SK-N-SH (cell line): ENCODE results near the gene PIGL. TPM values are rescaled to one million over a fixed set of nuclear protein-coding genes. Genes with fewer than 3 reads are reported as not detected.
"Not testable (repeated sequence)": the region's sequence is repeated elsewhere in the genome, so short reads cannot be mapped to it uniquely, and the experiment has no call there.

Source experiments
- CTCF ChIA-PET: fragments of 300-600, 350-600 bp; formaldehyde crosslinking; extraction: SDS; loops from one replicate; lab custom pipeline; 2021; lab: Yijun Ruan, JAX
- POLR2A ChIA-PET: fragments of 350-600 bp; sonication (Branson Sonifier 250); formaldehyde crosslinking; extraction: SDS; loops from one replicate; lab custom pipeline; 2020; ENCODE audit warnings: antibody characterized with exemption, inconsistent platforms; lab: Yijun Ruan, JAX
- DNase-seq: peaks from one replicate; pipeline ENCODE4 v3.0.0; 2012
- H2AFZ ChIP-seq: fragments of 200-600 bp; sonication (generic); 2 replicates; pipeline ENCODE4 v1.8.1; 2016; ENCODE audit warnings: antibody characterized with exemption, mild to moderate bottlenecking, low read depth
- H3F3A ChIP-seq: fragments of 200-600 bp; sonication (generic); replicated peaks from 2 replicates; pipeline ENCODE3; 2016; ENCODE audit warnings: antibody characterized with exemption, mild to moderate bottlenecking; ENCODE audit not compliant: insufficient read depth
- H3K27ac ChIP-seq, 2 experiments: fragments of 200-500 bp in 1 of 2; fragments of 200-600 bp in 1 of 2; sonication (Bioruptor generic) in 1 of 2; sonication (generic), shearing (Covaris generic) in 1 of 2; 2 replicates each; pipeline versions ENCODE4 v1.5.1 to v1.6.1; 2014 to 2016; ENCODE audit warnings: low read depth in 2 of 2, inconsistent platforms in 1 of 2, low read length in 1 of 2, mild to moderate bottlenecking in 1 of 2, mixed read lengths in 1 of 2
- H3K27me3 ChIP-seq: fragments of 200-600 bp; sonication (generic), shearing (Covaris generic); 2 replicates; pipeline ENCODE4 v1.6.1; 2016; ENCODE audit warnings: mixed run types; ENCODE audit not compliant: insufficient read depth
- H3K36me3 ChIP-seq, 2 experiments: fragments of 200-500 bp in 1 of 2; fragments of 200-600 bp in 1 of 2; sonication (Bioruptor generic) in 1 of 2; sonication (generic) in 1 of 2; replicated peaks in 1 of 2; 2 replicates each; pipeline versions ENCODE3 to v1.5.1; 2014 to 2016; ENCODE audit warnings: low read length in 1 of 2, mild to moderate bottlenecking in 1 of 2; ENCODE audit not compliant: insufficient read depth in 2 of 2, control insufficient read depth in 1 of 2
- H3K4me1 ChIP-seq, 2 experiments: fragments of 200-500 bp in 1 of 2; fragments of 200-600 bp in 1 of 2; sonication (Bioruptor generic) in 1 of 2; sonication (generic), shearing (Covaris generic) in 1 of 2; 2 replicates each; pipeline versions ENCODE4 v1.5.1 to v1.6.1; 2014 to 2016; ENCODE audit warnings: low read depth in 1 of 2, low read length in 1 of 2, mixed run types in 1 of 2; ENCODE audit not compliant: insufficient read depth in 2 of 2, control insufficient read depth in 1 of 2
- H3K4me2 ChIP-seq: fragments of 200-600 bp; sonication (generic), shearing (Covaris generic); 2 replicates; pipeline ENCODE4 v1.6.1; 2017; ENCODE audit warnings: mixed run types
- H3K4me3 ChIP-seq, 2 experiments: fragments of 200-500 bp in 1 of 2; fragments of 200-600 bp in 1 of 2; sonication (Bioruptor generic) in 1 of 2; sonication (generic), shearing (Covaris generic) in 1 of 2; 2 replicates each; pipeline versions ENCODE4 v1.5.1 to v1.8.1; 2014 to 2016; ENCODE audit warnings: low read depth in 2 of 2, inconsistent platforms in 1 of 2, low read length in 1 of 2, mild to moderate bottlenecking in 1 of 2, mixed read lengths in 1 of 2, moderate library complexity in 1 of 2
- H3K79me2 ChIP-seq: fragments of 200-600 bp; sonication (generic); 2 replicates; pipeline ENCODE4 v1.8.1; 2017; ENCODE audit warnings: mild to moderate bottlenecking; ENCODE audit not compliant: insufficient read depth
- H3K9ac ChIP-seq: fragments of 200-600 bp; sonication (generic); 2 replicates; pipeline ENCODE4 v1.6.1; 2017; ENCODE audit warnings: mixed run types
- H3K9me2 ChIP-seq: fragments of 200-600 bp; sonication (generic); 2 replicates; pipeline ENCODE4 v1.6.1; 2017; ENCODE audit warnings: mixed run types
- H3K9me3 ChIP-seq: fragments of 200-600 bp; sonication (generic); 2 replicates; pipeline ENCODE4 v1.6.1; 2017; ENCODE audit warnings: mixed run types, mild to moderate bottlenecking, moderate library complexity
- H4K20me1 ChIP-seq: fragments of 200-600 bp; sonication (generic); 2 replicates; pipeline ENCODE4 v1.6.1; 2017; ENCODE audit warnings: mild to moderate bottlenecking, mixed run types; ENCODE audit not compliant: insufficient read depth
- CHD2 ChIP-seq: fragments of 150-350 bp; IDR thresholded peaks from 2 replicates; pipeline ENCODE4 v1.6.1; 2018; ENCODE audit warnings: low read length; ENCODE audit not compliant: partially characterized antibody
- CTCF ChIP-seq: fragments of 200-600 bp; sonication (generic); IDR thresholded peaks from 2 replicates; pipeline ENCODE4 v1.6.1; 2017; ENCODE audit warnings: antibody characterized with exemption, mild to moderate bottlenecking, moderate library complexity
- ELF1 ChIP-seq: IDR thresholded peaks from 2 replicates; pipeline ENCODE4 v1.4.0; 2012
- EP300 ChIP-seq, 2 experiments: IDR thresholded peaks; 2 replicates each; pipeline versions ENCODE4 v1.4.0 to v1.6.1; 2012; ENCODE audit warnings: borderline replicate concordance in 1 of 2, low read depth in 1 of 2, low read length in 1 of 2
- EZH2phosphoT487 ChIP-seq: fragments of 200-600 bp; sonication (generic); IDR thresholded peaks from 2 replicates; pipeline ENCODE4 v1.6.1; 2017; ENCODE audit warnings: low read depth, mixed run types, mild to moderate bottlenecking, antibody characterized with exemption, moderate library complexity, borderline replicate concordance
- FOSL2 ChIP-seq: IDR thresholded peaks from 2 replicates; pipeline ENCODE4 v1.4.0; 2012; ENCODE audit warnings: low read depth, mild to moderate bottlenecking, moderate library complexity, borderline replicate concordance
- GABPA ChIP-seq: IDR thresholded peaks from 2 replicates; pipeline ENCODE4 v1.4.0; 2012; ENCODE audit warnings: low read depth, mild to moderate bottlenecking
- GATA2 ChIP-seq: sonication (generic); formaldehyde crosslinking; IDR thresholded peaks from 2 replicates; pipeline ENCODE4 v1.5.0; 2020; ENCODE audit warnings: mild to moderate bottlenecking, missing genetic modification reagents
- JUND ChIP-seq: IDR thresholded peaks from 2 replicates; pipeline ENCODE4 v1.4.0; 2012
- MXI1 ChIP-seq: IDR thresholded peaks from 2 replicates; pipeline ENCODE4 v1.6.1; 2012; ENCODE audit warnings: mild to moderate bottlenecking, low read depth, low read length, improper control_type of control experiment
- POLR2AphosphoS5 ChIP-seq: IDR thresholded peaks from 2 replicates; pipeline ENCODE4 v1.6.1; 2012; ENCODE audit warnings: low read depth, low read length
- RXRA ChIP-seq: IDR thresholded peaks from 2 replicates; pipeline ENCODE4 v1.4.0; 2012; ENCODE audit warnings: low read depth, mild to moderate bottlenecking, borderline replicate concordance
- SMC3 ChIP-seq: IDR thresholded peaks from 2 replicates; pipeline ENCODE4 v1.6.1; 2012; ENCODE audit warnings: low read depth, low read length, improper control_type of control experiment
- TCF12 ChIP-seq: IDR thresholded peaks from 2 replicates; pipeline ENCODE4 v1.4.0; 2012
- USF1 ChIP-seq: IDR thresholded peaks from 2 replicates; pipeline ENCODE4 v1.4.0; 2012; ENCODE audit warnings: low read depth, borderline replicate concordance
- YY1 ChIP-seq: IDR thresholded peaks from 2 replicates; pipeline ENCODE4 v1.4.0; 2012; ENCODE audit warnings: low read depth, mild to moderate bottlenecking
- WGBS: methylation state at CpG from one replicate; pipeline ENCODE4 v1.1.6; 2017; ENCODE audit warnings: low lambda C conversion rate; 5-methylcytosine and 5-hydroxymethylcytosine counted together
- polyA plus RNA-seq, 3 experiments: library from polyadenylated mRNA; depleted of rRNA; stranded (reverse); fragments of >200 nt; gene quantifications; 2 replicates each; pipeline ENCODE4 v1.2.3, GENCODE V29; 2012
- TF ChIP-seq, protein P1 (sequence below): fragments of 150-350 bp; IDR thresholded peaks from 2 replicates; pipeline ENCODE4 v1.6.1; 2016; ENCODE audit warnings: mild to moderate bottlenecking, low read depth, low read length

PIGL gene
- polyA plus RNA-seq, 1 of the 3 experiments (the other 2 are of a cell fraction) = 34.0 TPM

- TF ChIP-seq USF1 = no peak
- TF ChIP-seq FOSL2 = no peak
- TF ChIP-seq CTCF = no peak
- TF ChIP-seq ELF1 = no peak
- no peak for TF ChIP-seq JUND
- TF ChIP-seq POLR2AphosphoS5 = no peak
These were observed 19.7 kb upstream of the PIGL start (continued) for GRCh38 chr17:16197276-16197675.

- Histone ChIP-seq H2AFZ (no peak overlapping the region), H4K20me1 (peaks cover 71% of the 10 kb centered on the region), H3K4me3 (no peak overlapping the region), H3K79me2 (peaks cover 98% of the 10 kb centered on the region), H3K36me3 (peaks cover 8 to 20% of the 10 kb centered on the region in 2 experiments), H3K9ac (no peak overlapping the region), H3K27ac (no peak overlapping the region), H3K4me2 (no peak overlapping the region), H3K9me3 (no peaks in the 10 kb centered on the region), H3F3A (peaks cover 13% of the 10 kb centered on the region), H3K9me2 (no peaks in the 10 kb centered on the region), H3K4me1 (peaks cover 0 to 1% of the 10 kb centered on the region in 2 experiments; a peak in 1 of 4 replicates), H3K27me3 (no peaks in the 10 kb centered on the region)
- POLR2A ChIA-PET = no interaction called here
- no peak for DNase-seq
- CTCF ChIA-PET = no interaction called here
- TF ChIP-seq RXRA (no peak), MXI1 (no peak), YY1 (no peak), POLR2AphosphoS5 (no peak), TCF12 (no peak), JUND (no peak), GABPA (no peak), CHD2 (no peak), SMC3 (no peak), EP300 (IDR thresholded peaks at IDR 0.05; ENCODE audit: borderline replicate concordance in 1 of 2, low read depth in 1 of 2, low read length in 1 of 2) (no peak), EZH2phosphoT487 (no peak), USF1 (no peak), GATA2 (CRISPR knock-in tag) (no peak)
- TF ChIP-seq, protein P1, sequence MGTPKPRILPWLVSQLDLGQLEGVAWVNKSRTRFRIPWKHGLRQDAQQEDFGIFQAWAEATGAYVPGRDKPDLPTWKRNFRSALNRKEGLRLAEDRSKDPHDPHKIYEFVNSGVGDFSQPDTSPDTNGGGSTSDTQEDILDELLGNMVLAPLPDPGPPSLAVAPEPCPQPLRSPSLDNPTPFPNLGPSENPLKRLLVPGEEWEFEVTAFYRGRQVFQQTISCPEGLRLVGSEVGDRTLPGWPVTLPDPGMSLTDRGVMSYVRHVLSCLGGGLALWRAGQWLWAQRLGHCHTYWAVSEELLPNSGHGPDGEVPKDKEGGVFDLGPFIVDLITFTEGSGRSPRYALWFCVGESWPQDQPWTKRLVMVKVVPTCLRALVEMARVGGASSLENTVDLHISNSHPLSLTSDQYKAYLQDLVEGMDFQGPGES = no peak
- WGBS = 94% methylated on average over 6 of the region's 6 CpGs
These were observed 17.9 kb upstream of the PIGL start for GRCh38 chr17:16199093-16199492.

GRCh38 chr17:16201693-16202131 is 15.3 kb upstream of the PIGL start:
- H3K4me3 ChIP-seq, H2AFZ ChIP-seq, H3K27me3 ChIP-seq, CTCF ChIA-PET, H3K36me3 ChIP-seq, H3K27ac ChIP-seq, H3K9me3 ChIP-seq, H3K4me2 ChIP-seq, H3K9ac ChIP-seq, H3K9me2 ChIP-seq, H3K4me1 ChIP-seq, H3F3A ChIP-seq, DNase-seq: not testable (repeated sequence)
- POLR2A ChIA-PET = interaction anchor here (0.5 kb wide), 1 partner anchor 217 kb away, joined by 3 read pairs; no protein-coding TSS in a partner anchor
- 97% methylated on average over 13 of the region's 13 CpGs for WGBS
- Histone ChIP-seq H4K20me1 (peaks cover 87% of the 10 kb centered on the region), H3K79me2 (peaks cover 100% of the 10 kb centered on the region)
